HG02678 (cell line): ENCODE data around the gene NLRP6.
"Not testable (repeated sequence)": the region's sequence is repeated elsewhere in the genome, so short reads cannot be mapped to it uniquely, and the experiment has no call there.

Experiments used
- ATAC-seq: cut with Tn5 transposase; IDR thresholded peaks from one replicate; pipeline ENCODE4 v1.9.1; 2021; ENCODE audit warnings: mild to moderate bottlenecking, moderate library complexity; ENCODE audit not compliant: unreplicated experiment

The NLRP6 gene

DNA sequence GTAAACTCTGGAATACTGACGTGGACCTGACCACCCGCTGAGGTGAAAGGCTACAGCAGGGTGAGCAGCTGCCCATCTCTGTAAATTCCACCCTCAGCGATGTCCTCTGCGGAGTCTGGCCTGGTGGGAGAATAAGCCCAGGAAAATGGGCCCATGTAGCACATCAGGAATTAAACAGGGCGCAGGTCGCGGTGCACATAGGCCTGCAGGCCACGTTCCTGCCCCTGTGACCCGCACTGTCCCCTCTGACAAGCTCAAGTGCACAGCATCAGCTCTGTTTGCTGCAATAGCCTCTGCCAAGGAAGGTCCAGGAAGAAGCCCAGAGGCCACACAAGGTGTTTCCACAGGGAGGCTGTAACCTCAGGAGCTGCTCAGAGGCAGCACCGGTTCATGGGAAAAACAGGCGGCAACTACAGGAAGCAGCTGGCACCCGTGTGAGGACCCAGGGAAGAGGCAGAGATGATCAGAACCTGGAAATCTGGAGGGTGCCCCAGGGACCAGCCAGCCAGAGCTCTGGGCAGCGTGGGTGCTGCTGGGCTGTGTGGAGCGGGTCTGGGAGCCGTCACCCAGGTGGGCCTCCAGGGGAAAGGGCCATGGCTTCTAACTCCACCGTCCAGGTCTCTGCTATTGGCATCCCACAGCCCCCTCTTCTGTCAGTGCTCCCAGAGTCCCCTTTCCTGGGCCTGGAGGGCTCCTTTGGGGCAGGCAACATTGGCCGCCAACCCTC, 28.6 kb downstream of the NLRP6 start:
- ATAC-seq = no peak

DNA sequence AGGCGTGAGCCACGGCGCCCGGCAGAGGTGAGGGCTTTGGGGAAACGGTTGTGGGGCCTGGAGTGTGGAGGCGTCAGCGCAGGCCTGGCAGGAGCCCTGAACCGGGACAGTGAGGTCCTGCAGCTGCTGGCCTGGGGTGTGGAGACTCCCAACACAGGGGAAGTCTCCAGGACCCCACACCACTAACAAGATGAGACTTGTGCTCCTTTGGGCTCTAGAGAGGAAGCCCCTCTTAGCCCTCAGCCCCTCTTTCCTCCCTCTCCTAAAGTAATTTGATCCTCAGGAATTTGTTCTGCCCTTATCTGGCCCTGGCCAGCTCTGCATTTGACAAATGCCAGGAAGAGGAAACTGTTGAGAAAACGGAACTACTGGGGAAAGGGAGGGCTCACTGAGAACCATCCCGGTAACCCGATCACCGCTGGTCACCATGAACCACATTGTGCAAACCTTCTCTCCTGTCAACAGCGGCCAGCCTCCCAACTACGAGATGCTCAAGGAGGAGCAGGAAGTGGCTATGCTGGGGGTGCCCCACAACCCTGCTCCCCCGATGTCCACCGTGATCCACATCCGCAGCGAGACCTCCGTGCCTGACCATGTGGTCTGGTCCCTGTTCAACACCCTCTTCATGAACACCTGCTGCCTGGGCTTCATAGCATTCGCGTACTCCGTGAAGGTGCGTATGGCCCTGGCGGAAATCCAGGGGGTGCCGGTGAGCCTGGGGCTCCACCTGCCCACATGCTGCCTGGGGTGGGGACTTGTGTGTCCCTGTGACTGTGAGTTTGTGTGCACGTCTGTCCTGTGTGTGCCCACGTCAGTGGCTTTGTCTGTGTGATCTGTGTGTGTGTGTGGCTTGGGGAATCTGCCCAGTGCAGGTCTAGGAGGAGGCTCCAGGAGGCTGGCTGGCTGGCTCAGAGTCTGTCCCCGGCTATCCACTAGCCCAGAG, 29.8 kb downstream of the NLRP6 start, which contains the start of gene IFITM2:
IFITM2 (plus strand) TSS at position 51 of the 943 bp plus-strand sequence; CDS start at position 428, 377 bp downstream.
- ATAC-seq = not testable (repeated sequence)

DNA sequence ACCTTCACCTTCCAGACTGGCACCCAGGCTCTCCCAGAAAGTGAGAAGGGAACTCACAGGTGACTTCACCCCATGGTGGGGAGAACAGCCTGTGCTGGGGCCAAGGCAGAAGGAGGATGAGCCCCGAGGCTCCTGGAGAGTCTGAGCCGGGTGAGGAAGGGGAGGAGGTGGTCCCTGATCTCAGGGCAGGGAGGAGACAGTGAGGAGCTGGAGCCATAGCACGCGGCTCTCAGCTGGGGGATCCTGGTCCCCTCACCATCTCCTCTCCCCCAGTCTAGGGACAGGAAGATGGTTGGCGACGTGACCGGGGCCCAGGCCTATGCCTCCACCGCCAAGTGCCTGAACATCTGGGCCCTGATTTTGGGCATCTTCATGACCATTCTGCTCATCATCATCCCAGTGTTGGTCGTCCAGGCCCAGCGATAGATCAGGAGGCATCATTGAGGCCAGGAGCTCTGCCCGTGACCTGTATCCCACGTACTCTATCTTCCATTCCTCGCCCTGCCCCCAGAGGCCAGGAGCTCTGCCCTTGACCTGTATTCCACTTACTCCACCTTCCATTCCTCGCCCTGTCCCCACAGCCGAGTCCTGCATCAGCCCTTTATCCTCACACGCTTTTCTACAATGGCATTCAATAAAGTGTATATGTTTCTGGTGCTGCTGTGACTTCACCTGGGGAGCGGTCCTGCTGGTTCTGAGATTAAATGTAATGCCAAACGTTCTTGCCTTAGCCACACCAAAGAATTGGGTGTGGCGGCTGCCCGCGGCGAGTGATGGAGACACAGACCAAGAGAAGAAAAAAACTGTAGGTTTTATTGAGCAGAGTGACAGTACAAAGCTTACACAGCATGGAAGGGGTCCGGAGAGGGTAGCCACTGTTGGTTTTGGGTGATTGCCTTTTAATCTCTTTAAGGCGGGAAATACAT, 30.8 kb downstream of the NLRP6 start:
- not testable (repeated sequence) for ATAC-seq

DNA sequence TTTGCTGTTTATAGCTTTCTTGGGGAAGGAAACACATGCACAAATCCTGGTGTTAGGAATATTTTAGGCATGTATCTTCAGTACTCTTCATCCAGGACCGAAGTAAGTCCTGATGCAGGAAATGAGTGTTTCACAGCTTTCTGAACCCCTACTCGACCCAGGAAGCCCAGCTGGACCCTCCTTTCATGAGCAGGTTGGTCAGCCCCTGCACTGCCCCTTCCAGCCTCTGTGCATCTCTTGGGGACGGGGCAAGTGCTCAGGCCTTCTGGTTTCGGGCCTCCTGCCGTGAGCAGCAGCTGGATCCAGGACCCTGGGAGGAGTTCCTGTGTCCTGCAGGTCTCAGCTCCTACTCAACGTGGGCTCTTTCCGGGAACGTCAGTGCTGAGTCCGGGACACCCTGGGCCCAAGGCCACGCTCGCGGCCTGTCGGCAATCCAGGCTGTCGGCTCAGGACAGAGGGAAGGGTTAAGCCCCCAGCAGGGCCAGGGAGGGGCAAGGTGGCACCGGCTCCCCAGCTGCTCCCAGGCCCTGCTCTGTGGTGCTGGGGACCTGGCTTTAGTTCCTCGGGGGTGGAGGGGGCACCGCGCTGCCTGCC, 31.9 kb downstream of the NLRP6 start:
- ATAC-seq = not testable (repeated sequence)

DNA sequence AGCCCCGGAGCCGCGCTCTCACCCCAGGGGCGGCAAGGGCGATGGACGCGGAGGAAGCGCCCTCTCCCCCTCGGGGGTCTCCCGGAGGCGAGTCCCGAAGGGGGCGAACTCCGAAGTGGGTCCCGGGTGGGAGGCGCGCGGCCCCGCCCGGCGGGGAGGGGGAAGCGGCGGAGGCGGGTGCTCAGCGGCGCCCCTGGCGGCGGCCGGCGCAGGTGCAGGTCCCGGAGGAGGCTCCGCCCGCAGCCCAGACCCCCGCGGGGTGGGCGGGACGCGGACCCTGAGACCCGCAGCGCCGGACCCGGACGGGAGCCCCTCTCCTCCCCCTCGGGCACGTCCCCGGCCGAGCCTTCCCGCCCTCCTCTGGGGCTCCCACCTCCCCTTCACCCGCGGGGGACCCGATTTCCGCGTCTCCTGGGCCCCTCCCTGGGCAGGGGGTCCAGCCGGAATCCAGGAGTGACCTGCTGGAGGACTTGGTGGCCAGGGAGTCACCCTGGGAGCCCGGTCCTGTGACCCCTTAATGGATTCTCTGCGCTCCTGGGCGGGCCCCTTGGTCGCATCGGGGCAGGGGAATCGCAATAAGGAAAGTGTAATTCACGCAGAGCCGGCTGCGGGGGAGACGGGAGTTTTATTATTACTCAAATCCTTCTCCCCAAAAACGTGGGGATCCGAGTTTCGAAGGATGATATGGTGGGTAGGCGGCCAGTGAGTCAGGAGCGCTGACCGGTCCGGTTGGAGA, 33.0 kb downstream of the NLRP6 start:
- ATAC-seq = peak; percentile 39

DNA sequence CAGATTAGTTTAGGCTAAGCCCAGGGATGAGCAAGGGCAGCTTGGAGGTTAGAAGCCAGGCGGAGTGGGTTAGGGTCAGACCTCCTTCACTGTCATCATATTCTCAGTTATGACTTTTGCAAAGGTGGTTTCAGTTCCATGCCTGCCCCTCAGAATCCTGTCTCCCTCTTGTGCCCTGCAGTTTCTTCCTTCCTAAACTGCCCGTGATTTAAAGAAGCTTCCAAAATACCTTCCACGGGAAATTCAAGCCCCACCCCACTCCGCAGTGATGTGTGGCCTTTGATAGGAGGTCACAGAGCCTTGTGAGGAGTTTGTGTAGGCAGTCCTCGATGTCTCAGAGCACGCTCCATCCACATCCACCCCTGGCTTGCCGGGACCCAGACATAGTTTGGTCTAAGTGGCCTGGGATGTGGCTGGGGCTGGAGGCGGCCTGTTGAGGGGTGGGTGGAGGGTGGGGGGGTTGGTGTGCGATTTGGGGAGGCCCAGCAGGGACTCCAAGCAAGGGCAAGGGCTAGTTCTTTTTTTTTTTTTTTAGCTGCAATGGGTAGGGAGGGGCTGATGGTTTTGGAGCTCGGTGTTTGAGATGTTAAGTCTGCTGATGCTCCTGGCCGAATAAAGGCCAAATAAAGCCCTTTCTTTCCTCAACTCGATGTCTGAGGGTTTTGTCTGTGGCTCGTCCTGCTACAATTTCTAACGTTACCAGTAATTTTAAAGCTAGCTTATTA, 34.0 kb downstream of the NLRP6 start:
- ATAC-seq = no peak

DNA sequence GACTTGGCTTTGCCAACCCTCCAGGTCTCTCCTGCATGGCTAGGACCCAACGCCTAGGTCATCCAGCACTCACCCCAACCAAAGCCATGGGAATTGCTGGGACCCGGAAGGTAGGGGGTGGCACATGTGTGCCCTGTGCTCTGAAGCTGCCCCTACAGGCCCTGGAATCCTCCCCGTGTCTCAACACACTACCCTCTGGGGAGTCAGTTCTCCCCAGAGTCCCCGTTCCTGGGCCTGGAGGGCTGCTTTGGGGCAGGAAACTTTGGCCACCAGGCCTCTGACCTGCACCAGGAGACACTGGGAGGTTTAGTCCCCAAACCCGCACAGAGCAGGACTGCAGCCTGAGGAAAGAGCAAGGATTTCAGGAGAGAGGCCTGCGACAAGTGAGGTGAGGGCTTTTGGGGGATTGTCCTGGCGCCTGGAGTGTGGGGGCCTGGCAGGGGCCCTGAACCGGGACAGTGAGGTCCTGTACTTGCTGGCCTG, 35.1 kb downstream of the NLRP6 start:
- ATAC-seq = no peak

DNA sequence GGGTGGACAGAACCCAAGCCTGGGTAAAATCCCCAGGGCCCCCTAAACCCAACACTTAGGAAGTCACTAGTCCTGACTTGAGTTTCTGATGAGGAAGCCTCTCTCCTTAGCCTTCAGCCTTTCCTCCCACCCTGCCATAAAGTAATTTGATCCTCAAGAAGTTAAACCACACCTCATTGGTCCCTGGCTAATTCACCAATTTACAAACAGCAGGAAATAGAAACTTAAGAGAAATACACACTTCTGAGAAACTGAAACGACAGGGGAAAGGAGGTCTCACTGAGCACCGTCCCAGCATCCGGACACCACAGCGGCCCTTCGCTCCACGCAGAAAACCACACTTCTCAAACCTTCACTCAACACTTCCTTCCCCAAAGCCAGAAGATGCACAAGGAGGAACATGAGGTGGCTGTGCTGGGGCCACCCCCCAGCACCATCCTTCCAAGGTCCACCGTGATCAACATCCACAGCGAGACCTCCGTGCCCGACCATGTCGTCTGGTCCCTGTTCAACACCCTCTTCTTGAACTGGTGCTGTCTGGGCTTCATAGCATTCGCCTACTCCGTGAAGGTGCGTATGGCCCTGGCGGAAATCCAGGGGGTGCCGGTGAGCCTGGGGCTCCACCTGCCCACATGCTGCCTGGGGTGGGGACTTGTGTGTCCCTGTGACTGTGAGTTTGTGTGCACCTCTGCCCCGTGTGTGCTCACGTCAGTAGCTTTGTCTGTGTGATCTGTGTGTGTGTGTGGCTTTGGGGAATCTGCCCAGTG, 35.8 kb downstream of the NLRP6 start, which contains the start of gene IFITM1:
IFITM1 (plus strand) TSS at position 254 of the 767 bp plus-strand sequence; CDS start at position 385, 131 bp downstream.
- peak; percentile 29 for ATAC-seq

DNA sequence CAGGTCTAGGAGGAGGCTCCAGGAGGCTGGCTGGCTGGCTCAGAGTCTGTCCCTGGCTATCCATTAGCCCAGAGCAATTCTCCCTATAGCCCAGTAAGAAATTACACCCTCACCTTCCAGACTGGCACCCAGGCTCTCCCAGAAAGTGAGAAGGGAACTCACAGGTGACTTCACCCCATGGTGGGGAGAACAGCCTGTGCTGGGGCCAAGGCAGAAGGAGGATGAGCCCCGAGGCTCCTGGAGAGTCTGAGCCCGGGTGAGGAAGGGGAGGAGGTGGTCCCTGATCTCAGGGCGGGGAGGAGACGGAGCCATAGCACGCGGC, 36.3 kb downstream of the NLRP6 start:
- ATAC-seq = not testable (repeated sequence)

DNA sequence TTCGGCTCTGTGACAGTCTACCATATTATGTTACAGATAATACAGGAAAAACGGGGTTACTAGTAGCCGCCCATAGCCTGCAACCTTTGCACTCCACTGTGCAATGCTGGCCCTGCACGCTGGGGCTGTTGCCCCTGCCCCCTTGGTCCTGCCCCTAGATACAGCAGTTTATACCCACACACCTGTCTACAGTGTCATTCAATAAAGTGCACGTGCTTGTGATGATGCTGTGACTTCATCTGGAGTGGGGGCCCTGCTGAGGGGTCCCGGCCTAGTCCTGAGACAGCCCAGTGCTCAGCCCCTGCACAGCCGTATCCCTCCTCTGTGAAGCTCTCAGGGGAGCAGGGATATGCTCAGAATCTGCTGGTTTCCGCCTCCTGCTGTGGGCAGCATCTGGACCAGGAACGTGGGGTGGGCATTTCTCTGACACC, 36.9 kb downstream of the NLRP6 start:
- no peak for ATAC-seq

DNA sequence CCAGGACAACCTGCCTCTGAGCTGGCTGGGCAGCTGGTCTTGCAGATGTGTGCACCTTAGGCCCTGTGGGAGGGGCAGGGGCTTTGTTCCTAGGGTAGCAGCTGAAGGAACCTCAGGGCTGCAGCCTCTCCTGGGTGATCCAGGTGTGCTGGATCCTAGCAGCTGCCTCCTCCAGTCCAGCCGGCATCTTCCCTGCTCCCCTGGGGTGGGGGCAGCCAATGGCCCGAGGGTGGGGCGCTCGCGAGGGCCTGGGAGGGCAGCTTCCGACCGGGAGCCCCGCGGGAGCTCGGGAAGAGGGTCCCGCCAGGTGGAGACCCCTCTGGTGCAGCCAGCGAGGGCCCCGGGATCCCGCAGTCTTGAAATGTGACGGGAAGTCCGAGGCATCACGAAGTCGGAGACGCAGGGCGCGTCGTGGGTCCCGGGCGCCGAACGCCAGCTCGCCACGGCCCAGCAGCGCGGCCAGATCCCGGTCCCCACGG, 37.3 kb downstream of the NLRP6 start:
- ATAC-seq = no peak

DNA sequence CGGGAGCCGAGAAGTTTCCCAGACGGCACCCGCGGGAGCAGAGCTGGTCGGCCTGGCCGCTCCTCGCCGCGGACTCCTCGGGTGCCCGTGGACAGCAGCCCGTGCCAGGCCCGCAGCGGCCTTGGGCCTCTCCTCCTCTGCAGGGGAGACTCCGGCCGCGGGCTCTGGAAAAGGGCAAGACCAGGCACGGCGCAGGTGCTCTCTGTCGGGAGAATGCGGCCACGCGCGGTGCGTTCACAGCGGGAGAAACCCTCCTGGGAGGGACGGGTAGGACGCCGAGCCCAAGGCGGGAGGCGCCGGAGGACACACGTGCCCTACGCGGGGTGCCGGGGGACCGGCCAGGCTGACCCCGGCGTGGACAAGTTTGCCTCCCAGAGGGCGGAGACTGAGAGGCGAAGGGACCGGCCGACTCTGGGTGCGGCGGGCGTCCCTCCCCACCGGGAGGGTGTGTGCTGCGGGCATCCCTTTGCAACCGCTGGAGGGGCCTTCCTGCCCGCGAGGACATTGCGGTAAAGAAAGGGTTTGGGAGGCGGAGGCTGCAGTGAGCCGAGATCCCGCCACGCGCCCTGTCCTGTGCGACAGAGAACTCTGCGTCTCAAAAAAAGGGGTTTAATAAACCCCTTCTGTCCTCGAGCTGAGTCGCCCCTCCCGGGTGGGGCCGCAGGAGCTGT, 38.0 kb downstream of the NLRP6 start:
- ATAC-seq = no peak

DNA sequence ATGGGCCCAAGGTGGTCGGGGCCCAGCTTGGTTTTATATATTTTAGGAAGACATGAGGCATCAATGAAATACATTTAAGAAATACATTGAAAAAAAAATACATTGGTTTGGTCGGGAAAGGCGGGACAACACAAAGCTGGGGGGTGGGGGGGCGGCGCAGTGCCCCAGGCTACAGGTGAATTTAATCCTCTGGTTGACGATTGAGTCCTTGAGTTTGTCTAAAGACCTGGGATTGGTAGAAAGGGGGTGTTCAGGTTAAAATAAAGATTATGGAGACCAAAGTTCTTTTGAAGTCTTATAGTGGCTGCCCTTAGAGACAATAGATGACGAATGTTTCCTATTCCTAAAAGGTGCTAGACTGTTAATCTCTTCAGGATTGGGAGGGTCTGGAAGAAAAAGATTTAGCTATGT, 38.7 kb downstream of the NLRP6 start:
- ATAC-seq = no peak

DNA sequence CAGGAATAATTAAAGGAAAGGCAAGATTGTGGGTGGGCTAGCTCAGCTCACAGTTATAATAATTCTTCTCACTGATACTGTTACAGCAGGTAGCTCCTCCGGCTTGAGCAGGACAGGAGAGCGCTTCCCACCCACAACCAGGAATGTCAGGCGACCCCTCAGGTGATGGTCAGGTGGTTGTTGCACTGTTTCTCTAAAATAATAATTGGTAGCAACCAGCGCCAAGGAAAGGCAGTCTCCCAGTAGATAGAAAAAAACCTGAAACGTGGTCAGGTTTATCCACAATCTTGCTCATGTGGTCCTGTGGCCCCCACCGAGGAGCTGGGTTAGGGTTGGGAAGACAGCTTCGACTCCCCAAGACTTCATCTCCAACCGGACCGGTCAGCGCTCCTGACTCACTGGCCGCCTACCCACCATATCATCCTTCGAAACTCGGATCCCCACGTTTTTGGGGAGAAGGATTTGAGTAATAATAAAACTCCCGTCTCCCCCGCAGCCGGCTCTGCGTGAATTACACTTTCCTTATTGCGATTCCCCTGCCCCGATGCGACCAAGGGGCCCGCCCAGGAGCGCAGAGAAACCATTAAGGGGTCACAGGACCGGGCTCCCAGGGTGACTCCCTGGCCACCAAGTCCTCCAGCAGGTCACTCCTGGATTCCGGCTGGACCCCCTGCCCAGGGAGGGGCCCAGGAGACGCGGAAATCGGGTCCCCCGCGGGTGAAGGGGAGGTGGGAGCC, 39.6 kb downstream of the NLRP6 start:
- ATAC-seq = not testable (repeated sequence)

DNA sequence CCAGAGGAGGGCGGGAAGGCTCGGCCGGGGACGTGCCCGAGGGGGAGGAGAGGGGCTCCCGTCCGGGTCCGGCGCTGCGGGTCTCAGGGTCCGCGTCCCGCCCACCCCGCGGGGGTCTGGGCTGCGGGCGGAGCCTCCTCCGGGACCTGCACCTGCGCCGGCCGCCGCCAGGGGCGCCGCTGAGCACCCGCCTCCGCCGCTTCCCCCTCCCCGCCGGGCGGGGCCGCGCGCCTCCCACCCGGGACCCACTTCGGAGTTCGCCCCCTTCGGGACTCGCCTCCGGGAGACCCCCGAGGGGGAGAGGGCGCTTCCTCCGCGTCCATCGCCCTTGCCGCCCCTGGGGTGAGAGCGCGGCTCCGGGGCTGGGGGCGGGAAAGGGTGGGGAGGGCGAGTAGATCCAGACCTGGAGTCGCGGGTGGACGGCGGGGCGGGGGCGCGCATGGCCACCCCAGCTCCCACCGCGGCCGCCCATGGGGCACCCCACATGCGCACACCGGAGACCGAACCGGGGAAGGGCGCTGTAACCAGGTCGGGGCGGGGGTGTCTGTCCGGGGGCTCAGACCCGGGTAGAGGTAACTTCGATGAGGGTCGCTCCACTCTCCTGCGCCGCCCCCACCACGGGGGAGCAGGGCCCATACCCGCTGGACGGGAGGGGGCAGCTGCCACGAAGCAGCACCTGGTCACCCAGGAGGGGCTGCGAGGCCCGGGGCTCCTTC, 40.4 kb downstream of the NLRP6 start:
- peak; percentile 39 for ATAC-seq
